LoVo (cell line): ENCODE results near the gene POLN.

Source experiments
- DNase-seq: peaks from one replicate; pipeline ENCODE4 v3.0.0-alpha.2; 2016; ENCODE audit warnings: low spot score

POLN gene

DNA sequence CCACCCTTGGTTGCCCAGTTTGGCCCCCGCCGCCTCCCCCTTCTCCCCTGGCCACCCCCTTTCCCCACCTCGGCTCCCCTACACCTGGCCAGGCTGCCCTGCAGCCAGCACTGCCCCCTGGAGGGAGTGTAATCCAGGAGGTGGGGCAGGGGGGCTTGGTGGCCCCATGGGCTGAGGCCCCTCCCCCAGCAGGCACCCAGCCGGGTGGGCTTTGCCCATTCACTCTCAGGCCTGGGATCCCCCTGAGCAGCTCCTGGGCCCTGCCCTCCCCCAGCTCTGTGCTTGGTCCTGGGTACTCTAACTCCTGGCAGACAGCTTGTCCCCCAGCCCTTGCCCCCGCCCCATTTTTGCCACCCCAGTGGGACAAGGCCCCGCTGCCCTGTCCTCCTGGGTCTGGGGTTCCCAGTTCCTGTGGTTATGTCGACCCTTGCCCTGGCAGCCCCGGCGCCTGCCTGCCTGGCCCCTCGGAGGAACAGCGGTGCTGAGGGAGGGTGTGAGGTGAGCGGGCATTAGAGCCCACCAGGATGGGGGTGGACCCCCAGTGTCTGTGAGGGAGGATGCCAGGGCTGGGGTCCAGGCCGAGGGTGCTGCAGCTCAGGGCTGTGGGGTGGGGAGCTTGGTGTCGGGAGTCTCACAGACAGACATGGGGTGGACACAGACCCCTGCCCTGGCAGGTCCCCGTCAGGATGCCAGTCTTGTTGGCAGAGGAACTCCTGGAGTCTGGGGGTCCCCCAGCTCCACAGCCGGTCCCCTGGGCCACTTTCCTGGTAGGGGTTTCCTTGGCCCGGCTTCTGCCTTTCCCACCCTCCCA lies 172.6 kb downstream of the POLN start:
- DNase-seq = no peak

DNA sequence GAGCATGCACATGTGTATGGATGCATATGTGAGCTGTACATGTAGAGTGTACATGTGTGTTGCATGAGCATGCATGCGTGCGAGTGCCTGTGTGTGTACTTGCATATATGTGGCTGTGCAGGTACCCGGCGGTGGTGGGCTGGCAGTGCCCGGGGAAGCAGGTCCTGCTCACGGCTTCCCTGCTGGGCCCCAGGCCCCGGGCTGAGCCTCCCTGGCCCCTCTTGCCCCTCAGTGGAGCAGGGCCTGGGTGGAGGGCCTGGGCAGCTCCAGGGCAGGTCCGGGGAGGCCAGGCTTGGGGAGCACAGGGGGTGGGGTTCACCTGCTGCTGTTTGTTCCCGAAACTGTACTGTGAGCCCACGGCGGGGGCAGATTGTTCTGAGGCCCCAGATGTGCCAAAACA lies 173.4 kb downstream of the POLN start:
- no peak for DNase-seq

DNA sequence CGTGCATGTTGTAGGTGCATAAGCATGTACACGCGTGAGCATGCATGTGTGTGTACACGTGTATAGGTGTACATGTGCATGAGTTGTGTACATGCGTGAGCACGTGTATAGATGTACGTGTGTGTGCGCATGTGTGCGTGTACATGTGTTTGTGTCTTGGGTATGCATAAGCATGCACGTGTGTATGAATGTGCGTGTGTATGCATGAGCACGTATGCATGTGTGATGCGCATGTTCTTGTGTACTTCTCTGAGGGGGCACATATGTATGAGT lies 173.8 kb downstream of the POLN start:
- DNase-seq = no peak

DNA sequence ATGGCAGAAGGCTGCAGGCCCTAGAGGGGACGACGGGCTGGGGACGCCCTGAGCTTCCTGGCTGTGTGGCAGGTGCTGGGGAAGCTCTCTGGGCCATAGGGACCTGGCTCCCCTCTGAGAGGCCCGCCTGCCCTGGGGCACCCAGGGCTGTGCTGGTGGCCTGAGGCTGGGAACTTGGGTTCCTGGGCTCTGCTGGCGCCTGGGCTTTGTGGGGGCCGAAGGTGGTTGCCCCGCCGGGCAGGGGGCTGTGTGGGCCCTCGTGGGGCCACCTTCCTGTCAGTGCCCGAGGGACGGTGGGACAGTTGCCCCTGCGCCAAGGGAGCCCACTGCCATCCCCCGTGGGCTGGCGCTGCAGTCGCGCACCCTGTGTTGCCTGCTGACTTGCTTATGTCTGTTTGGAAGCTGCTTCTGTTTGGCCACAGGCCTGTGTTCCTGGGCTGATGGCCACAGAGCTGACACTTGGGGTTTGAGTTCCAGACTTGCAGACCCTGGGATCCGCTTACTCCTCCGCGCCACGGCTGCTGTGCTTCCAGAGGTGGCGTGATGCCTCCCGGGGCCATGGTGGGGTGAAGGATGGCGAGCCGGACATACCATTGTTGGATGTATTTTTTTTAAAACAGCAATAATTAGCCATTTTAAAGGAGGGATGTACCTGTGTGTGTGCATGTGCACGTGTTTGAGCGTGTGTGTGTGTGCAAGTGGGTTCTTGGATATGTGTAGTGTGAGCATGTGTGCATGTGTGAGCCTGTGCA lies 174.3 kb downstream of the POLN start:
- no peak for DNase-seq

DNA sequence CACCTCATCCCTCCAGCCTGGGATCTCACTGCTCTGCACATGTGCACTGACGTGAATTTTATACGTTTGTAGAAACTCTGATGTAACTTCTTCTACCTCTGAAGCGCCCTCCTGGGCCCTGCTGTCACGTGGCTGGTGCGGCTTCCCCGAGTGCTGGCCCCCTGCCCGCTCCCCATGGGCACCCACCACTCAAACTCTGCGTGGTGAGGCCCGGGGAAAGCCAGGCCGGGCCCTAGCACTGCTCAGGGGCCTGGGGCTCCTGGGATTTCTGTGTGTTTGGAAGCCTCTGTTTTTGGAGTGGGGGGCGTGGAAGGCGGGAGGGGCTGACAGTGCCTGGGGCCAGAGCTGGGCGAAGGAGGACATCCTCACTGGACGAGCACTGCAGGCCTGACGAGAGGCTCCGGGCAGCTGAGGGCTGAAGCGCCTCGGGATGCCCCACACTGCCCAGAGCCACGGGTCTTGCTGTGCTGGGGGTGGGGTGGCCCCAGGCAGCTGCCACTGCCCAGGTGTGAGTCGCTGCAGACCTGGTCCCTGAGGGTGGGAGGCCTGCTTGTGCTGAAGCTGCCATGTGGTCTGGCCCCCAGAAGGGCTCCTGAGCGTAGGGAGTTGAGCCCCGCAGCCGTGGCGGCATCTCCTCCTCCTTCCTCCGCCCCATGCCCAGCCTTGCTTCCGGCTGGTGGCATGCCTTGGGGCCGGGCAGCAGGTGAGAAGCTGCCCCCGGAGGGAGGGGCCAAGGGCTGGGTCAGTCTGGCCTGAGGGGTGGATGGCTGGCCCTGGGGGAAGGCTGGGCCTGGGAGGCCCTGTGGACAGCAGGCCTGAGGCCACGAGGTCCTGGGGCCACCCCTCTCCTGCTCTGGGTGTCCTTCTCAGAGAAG lies 175.1 kb downstream of the POLN start:
- DNase-seq = no peak

DNA sequence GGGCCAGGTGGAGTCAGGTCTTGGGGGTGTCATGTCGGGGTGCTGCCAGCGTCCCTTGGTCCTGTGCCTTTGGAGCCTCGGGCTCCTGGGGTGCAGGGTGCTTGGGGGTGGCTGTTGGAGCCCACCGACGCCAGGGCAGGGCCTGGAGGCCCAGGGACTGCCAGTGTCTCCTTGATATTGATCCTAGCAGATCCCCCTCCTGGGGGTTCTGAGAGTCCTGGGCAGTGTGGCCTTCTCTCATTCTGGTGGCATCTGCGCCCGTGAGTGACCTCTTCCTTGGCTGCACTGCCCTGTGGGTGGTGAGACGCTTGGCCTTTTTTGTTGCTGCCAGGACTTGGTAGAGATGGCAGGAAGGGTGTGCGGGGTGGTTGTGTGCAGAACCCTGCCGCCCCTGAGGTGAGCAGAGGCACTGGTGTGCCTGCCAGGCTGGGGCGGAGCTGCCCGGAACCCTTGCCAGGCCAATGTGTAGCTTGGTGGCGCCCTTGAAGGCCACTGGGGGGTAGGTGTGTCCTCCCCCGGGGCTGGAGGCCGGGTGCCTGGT lies 175.8 kb downstream of the POLN start:
- no peak for DNase-seq

DNA sequence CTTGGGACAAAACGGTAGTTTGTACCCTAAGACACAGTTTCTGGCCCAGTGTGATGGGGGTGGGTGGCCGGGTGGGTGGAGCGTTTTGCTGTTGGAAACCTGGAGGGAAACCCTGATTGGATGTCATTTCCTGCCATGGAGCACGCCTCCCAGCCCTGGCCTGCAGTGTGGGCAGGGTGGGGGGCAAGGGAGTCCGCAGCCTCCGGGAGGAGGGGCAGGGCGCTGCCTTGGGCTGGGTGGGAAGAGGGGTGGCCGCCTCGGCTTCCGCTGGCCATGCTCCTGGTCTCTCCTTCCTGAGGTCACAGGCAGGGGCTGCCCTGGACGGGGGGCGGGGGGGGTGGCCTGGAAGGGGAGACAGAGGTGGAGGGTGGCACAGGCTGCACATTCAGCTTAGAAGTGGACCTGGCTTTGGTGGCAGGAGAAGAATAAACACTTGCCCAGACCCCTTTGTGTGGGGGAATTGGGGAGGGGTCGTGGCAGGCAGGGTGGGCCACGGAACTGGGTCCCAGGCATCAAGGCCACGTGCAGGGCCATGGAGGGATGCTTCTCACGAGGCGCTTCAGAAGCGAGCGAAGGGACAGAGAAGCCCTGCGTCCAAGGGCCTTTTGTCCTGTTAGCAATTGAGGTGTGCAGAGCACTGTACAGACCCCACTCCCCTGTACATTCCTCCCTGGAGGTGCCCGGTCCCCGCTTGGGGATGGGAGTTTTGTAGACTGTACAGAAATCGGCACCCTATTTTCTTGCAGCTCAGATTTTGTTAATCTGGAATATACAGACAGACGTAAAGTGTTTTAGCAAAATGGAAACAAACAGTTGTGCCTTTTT lies 176.6 kb downstream of the POLN start:
- no peak for DNase-seq

DNA sequence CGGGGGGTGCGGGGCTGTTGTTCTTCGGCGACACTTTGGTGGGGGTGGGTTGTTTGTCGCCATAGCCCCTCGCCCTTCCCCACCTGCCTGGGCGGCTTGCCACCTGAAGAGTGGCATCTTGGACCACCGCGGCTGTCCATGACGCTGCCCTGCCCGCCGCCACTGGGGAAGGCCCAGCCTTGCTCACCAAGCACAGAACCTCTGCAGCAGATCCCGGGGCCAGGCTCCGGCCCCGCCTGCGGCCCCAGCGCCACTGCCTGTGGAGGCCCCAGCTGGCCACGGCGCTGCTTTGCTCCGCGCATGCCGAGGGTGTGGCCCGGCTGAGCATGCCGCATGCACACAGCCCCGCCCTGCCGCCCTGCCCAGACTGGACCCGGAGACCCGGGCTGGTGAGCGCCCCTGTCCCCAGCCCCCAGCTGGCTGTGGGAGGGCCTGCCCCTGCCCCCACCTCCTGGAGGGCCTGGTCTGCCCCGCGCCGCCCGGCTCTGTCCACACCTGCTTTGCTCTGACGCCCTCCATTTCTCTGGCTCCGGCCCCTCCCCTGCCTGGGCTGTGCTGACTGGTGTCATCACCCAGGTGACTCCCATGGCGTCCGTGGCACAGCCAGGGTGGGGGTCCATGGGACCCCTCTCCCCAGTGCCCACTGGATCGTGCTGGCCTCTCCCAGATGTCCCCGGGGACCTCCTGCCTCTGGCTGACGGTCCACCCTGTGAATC lies 177.5 kb downstream of the POLN start:
- DNase-seq = no peak

DNA sequence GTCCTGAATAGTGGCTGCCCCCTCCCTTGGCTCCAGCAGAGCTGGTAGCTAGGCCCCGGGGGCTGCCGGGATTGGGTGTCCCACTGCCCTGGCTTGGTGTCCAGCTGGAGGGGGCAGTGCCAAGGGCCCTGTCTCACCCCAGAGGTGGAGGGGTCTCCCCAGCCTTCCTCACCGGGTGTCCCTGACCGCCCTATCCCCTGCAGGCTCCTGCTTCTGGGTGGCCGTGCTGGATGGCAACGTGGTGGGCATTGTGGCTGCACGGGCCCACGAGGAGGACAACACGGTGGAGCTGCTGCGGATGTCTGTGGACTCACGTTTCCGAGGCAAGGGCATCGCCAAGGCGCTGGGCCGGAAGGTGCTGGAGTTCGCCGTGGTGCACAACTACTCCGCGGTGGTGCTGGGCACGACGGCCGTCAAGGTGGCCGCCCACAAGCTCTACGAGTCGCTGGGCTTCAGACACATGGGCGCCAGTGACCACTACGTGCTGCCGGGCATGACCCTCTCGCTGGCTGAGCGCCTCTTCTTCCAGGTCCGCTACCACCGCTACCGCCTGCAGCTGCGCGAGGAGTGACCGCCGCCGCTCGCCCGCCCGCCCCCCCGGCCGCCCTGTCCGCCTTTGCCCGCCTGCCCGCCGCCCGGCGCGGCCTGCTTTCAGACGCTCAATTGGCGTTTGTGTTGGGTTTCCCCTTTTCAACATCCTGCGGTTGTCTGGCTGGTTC lies 178.2 kb downstream of the POLN start:
- DNase-seq = no peak

DNA sequence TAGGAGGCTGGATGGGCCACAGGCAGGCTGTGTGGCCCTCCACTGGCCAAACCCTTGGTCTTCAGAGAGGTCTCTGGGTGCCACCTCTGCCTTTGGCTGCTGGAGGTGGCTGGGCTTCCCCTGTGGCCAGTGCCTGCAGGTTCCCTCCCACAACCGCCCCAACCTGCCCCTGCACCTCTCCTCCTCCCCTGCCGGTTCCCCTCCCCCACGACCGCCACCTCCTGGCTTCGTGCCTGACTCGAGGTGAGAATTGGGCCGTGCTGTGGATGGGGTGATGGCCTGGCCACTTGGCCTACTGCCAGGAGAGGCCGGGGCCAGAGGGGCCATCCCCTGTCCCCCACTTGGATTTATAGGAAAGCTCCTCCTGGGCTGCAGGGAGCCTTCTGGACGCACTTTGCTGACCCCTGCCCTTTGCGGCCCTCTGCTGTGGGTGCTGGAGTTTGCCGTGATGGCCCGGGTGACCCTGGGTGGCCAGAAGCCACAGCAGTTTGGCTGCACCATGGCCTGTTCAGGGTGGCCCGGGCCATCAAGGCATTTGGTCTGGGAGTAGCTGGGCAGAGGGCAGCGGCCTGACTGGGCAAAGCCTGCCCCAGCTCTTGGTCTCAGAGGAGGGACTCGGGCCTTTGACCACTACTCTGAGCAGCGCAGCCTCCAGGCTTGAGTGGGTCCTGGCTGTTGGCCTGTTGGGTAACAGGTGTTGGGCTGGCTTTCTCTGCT lies 179.0 kb downstream of the POLN start:
- DNase-seq = no peak

DNA sequence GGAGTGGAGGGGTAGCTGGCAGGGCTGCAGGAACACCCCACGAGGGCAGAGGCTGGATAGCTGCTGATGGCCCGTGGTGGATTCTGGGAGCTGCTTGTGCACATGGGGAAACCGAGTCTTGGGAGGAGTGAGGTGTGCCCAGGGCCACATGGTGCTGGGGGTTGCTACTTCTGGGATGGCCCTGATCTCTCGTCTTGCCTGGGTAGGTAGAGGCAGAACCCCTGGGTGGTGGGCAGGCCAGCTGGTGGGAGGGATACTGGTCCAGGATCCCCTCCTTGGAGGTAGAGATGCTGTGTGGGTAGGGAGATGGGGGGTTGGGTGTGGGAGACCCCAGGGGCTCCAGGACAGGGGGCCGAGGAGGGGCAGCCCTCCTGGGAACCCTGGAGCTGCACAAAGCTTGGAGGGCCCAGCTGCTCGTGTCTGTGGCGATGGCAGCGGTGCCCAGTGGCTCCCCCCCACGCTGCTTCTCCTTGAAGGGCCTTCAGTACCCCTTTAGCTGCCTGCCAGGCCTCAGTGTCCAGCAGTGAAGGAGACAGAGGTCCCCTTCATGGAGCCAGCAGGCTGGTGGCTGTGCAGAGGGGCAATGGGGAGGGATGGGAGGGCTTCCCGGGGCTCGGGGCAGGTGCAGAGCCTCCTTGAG lies 179.6 kb downstream of the POLN start:
- DNase-seq = no peak

DNA sequence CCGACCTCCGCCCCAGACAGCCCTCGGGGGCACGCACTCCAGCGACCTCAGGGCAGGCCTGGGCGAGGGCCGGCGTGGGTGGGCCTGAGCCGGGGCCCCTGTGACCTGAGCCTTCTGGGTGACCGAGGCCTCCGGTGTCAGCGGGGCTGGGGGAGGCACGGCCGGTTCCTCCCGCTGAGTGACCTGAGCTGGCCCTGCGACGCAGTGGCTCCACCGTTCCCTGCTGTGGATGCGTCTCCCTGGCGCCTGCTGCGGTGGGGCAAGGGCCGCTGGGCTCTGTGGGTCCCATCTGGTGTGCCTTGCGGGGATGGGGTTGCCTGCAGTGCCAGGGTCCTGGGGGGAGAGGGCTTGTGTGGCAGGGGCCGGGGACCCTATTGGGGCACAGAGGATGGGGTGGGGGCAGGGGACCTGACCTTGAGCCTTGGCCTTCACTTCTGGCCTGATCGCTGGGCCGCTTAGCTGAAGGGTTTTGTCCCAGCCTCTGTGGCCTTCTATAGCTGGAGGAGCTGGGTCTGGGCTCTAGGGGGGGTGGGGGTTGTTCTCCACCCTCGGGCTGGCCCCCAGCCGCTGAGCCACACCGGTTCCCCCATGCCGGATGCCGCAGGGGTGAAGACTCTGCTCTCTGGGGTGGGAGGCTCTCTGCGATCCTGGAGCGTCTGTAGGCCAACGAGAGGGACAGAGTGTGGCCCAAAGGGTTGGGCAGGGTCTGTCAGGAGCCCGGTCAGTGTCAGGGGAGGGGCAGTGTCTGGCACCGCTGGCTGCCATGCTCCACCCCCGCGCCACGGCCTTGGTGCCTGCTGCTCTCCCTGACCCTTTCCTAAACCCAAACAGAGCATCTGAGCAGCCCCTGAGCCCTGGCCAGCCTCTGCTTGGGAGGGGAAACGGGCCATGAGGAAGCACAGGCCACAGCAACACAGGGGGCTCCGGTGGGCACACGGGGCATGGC lies 180.5 kb downstream of the POLN start:
- no peak for DNase-seq

DNA sequence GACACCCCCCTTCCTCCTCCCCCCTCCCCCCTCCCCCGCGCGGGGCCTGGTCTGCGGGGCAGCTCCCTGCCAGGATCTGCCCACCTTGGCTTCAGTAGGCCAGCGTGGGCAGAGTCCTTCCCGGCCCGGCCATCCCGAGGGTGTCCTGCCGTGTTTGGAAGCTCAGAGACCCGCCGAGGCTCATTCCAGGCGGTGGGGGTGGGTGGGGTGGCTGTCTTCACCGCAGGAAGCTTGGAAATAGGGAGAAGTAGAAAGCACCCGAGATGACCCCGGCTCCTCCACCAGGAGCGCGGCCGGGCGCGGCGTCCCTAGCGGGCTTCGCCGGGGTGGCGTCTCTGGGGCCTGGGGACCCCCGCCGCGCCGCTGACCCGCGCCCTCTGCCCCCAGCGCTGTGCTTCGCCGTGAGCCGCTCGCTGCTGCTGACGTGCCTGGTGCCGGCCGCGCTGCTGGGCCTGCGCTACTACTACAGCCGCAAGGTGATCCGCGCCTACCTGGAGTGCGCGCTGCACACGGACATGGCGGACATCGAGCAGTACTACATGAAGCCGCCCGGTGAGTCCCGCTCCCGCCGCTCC lies 181.2 kb downstream of the POLN start:
- no peak for DNase-seq

DNA sequence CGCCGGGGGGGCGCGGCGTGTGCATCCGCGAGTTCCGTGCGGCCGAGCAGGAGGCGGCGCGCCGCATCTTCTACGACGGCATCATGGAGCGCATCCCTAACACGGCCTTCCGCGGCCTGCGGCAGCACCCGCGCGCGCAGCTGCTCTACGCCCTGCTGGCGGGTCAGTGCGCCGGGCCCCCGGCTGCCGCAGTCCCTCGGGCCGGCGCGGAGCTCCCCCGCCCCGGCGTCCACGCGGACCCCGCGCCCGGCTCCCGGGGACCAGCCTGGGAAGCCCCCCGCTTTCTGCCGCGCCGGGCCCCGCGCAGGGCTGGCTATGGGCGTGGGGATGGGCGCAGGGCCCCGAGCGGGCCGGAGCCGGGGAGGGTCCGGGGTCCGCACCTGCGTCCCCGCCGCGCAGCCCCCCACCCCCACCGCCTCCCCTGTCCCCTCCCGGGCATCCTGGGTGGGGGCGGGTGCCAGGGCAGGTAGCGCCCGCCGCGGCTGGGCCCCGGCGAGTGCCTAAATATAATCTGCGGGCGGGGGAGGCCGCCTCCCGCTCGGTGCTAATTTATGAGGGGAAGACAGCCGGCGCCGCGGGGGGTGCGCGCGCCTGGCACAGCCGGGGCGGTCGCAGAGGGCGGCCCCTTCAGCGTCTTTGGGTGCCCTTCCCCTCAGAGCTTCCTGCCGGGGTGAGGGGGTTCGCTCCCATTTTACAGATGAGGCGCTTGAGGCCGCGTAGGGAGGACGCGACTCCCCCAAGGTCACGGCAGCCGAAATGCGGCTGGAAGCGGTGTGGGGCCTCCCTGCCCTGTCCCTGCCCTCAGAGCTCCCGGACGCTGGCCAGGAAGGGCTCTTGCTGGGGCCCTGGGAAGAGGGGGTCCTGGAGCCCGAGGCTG lies 182.0 kb downstream of the POLN start:
- no peak for DNase-seq

DNA sequence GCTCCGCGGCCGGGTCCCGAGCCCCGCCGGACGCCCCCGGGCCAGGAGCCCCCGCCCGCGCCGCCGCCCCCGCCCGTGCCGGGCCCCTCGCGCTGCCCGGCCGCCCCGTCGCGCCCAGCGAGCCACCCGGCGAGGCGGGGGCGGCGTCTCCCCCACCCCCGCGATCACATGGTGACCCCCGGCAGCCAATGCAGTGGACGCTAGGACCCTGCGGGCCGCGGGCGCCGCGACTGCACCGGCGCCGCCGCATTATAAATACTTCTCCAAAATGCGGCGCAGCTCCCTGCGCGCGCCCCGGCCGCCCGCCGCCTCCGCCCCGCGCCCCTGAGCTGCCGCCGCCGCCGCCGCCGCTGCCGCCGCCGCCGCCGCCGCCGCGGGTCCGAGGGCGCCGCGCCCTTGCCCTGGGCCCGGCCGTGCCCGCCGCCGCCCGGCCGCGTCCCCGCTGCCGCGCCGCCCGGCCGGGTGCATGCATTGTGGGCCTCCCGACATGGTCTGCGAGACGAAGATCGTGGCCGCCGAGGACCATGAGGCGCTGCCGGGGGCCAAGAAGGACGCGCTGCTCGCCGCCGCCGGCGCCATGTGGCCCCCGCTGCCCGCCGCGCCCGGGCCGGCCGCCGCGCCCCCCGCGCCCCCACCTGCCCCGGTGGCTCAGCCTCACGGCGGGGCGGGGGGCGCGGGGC lies 182.7 kb downstream of the POLN start, which contains the start of gene NAT8L:
Gene NAT8L (plus strand): TSS at position 282 of the 680 bp plus-strand sequence. CDS start 185 bp downstream, at position 467.
- DNase-seq = peak; percentile 60
